Stimulated activated CD8-positive, alpha-beta memory T cell treated with anti-CD3 and anti-CD28 coated beads, Interleukin-4, amount 100 ng/mL, for 48 hours (primary cell): ENCODE data around the gene TMPRSS3.

Experiments used
- DNase-seq: peaks from one replicate; pipeline ENCODE4 v3.0.0-alpha.2; 2020

The TMPRSS3 gene

GRCh38 chr21:42348762-42349161, 47.1 kb downstream of the TMPRSS3 start:
- DNase-seq = peak; percentile 8

- DNase-seq = peak; percentile 16
Observed at GRCh38 chr21:42347601-42348327, 48.1 kb downstream of the TMPRSS3 start.

GRCh38 chr21:42346866-42347600, 48.8 kb downstream of the TMPRSS3 start:
- peak; percentile 10 for DNase-seq

- peak; percentile 8 for DNase-seq
Observed at GRCh38 chr21:42346441-42346840, 49.4 kb downstream of the TMPRSS3 start.

GRCh38 chr21:42344631-42345030, 51.2 kb downstream of the TMPRSS3 start:
- DNase-seq = no peak

- DNase-seq = peak; percentile 5
Observed at GRCh38 chr21:42343963-42344510, 51.8 kb downstream of the TMPRSS3 start.

GRCh38 chr21:42343556-42343955, 52.3 kb downstream of the TMPRSS3 start:
- peak; percentile 17 for DNase-seq

GRCh38 chr21:42343101-42343500, 52.8 kb downstream of the TMPRSS3 start:
- peak; percentile 2 for DNase-seq

GRCh38 chr21:42341776-42342542, 53.9 kb downstream of the TMPRSS3 start:
- peak; percentile 12 for DNase-seq

- DNase-seq = peak; percentile 18
Observed at GRCh38 chr21:42340187-42341050, 55.4 kb downstream of the TMPRSS3 start.

- DNase-seq = peak; percentile 22
Observed at GRCh38 chr21:42338729-42339715, 56.8 kb downstream of the TMPRSS3 start.

- peak; percentile 88 for DNase-seq
Observed at GRCh38 chr21:42337830-42338728, 57.8 kb downstream of the TMPRSS3 start.

- peak; percentile 8 for DNase-seq
Observed at GRCh38 chr21:42337276-42337675, 58.6 kb downstream of the TMPRSS3 start.

GRCh38 chr21:42336054-42336453, 59.8 kb downstream of the TMPRSS3 start:
- DNase-seq = peak; percentile 6

GRCh38 chr21:42332557-42333317, 63.1 kb downstream of the TMPRSS3 start:
- peak; percentile 4 for DNase-seq

GRCh38 chr21:42331660-42332059, 64.2 kb downstream of the TMPRSS3 start:
- DNase-seq = no peak

- no peak for DNase-seq
Observed at GRCh38 chr21:42330380-42331371, 65.2 kb downstream of the TMPRSS3 start.

GRCh38 chr21:42324896-42325295, 71.0 kb downstream of the TMPRSS3 start:
- DNase-seq = no peak
